ENCODE results near the gene AIP. TPM values are rescaled to one million over a fixed set of nuclear protein-coding genes. Genes with fewer than 3 reads are reported as not detected.

AIP gene
- total RNA-seq, 1 donor from 2014 or later = 50.1 TPM

DNA sequence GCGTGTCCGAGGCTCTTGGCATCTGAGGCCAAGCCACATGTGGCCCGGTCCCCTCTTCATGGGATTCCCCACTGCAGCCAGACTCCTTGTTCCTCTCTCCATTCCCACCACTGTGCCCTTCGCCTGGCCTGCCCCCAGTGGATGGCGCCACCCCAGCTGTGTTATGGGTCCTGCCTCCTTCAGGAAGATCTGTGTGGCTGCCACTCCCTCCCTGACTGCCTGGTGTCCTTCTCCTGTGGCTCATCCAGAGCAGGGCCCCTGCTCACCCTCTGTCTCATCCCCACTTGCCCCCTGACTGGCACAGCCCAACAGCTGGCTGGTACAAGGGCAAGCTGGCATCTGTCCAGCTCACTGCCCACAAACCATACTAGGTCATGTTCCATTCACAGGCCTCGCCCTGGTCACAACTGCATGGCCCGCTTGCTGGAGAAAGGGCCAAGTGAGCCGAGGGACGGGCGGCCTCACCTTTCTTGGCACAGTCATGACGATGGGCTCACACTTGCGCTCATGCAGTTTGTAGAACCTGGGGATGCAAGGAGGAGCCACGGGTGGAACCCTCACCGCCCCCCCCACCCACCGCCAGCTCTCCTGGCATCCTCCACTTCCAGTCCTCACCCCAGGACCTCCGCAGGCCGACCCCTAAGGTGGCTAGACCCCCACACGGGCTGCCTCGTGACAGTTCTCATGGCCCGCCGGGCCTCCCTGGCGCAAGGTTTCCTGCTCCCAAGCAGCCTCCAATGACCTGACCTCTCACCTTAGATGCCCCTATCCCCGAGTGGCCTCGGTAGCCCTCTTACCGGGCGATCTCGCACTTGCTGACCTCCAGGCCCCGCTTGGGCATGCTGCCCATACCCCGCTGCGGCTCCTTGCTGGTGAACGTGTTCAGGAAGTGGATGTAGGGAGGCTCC, 43.3 kb upstream of the AIP start:
- DNase-seq (ENCODE audit: low read depth, low spot score) = no peak
- H3K27me3 Mint-ChIP-seq (ENCODE audit: low read depth) = no peaks in the 10 kb centered on the region
- TF ChIP-seq, protein P1, sequence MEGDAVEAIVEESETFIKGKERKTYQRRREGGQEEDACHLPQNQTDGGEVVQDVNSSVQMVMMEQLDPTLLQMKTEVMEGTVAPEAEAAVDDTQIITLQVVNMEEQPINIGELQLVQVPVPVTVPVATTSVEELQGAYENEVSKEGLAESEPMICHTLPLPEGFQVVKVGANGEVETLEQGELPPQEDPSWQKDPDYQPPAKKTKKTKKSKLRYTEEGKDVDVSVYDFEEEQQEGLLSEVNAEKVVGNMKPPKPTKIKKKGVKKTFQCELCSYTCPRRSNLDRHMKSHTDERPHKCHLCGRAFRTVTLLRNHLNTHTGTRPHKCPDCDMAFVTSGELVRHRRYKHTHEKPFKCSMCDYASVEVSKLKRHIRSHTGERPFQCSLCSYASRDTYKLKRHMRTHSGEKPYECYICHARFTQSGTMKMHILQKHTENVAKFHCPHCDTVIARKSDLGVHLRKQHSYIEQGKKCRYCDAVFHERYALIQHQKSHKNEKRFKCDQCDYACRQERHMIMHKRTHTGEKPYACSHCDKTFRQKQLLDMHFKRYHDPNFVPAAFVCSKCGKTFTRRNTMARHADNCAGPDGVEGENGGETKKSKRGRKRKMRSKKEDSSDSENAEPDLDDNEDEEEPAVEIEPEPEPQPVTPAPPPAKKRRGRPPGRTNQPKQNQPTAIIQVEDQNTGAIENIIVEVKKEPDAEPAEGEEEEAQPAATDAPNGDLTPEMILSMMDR (conservative IDR thresholded peaks at IDR 0.05) = no peak
- H3K27ac Mint-ChIP-seq (ENCODE audit: unreplicated experiment) = peak overlapping the region; percentile 75
- H3K9me3 Mint-ChIP-seq = no peaks in the 10 kb centered on the region
- peaks cover 4% of the 10 kb centered on the region for H3K4me1 Mint-ChIP-seq
- H3K36me3 Mint-ChIP-seq (ENCODE audit: low read depth) = peaks cover 3% of the 10 kb centered on the region
- H3K4me3 Mint-ChIP-seq = peak overlapping the region; percentile 62

DNA sequence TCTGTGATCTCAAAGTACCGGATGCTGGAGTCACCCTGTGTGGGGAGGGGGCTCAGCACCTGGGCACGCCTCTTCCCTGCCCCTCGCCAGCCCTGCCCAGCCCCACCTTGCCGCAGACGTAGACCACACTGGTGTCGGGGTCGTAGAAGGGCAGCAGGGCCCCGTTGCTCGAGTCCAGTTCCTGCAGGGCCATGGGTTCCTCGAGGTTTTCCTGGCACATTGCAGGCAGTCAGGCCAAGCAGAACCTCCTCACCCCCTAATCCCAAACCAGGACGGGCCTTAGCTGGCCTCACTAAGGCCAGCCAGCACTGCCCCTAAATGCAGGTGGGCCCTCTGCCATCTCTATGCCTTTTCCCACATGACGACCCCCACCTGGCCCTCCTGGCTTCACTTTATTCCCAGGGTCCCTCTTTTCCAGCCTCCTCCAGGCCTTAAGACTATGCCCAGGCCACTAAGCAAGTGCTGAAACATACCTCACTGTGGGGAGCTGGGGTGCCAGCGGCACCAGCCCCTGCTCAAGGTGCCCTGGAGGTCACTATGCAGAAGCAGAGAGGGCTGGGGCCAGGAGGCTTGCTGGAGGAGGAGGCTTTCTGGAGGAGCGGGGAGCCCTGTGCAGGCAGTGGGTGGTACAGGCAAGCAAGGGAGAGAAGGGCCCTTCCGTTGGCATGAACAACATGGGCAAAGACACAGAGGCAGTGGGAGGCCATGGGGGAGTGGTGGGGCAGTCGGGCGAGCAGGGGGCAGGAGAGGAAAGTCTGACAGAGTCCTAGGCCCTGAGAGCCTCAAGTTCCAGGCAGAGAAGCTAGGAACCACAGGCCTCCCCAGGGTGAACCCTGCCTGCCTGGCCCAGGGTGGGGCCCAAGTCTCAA, 42.4 kb upstream of the AIP start:
- H3K27me3 Mint-ChIP-seq (ENCODE audit: low read depth) = no peaks in the 10 kb centered on the region
- peak overlapping the region; percentile 68 for H3K4me3 Mint-ChIP-seq
- peaks cover 4% of the 10 kb centered on the region for H3K4me1 Mint-ChIP-seq
- DNase-seq (ENCODE audit: low read depth, low spot score) = no peak
- H3K9me3 Mint-ChIP-seq = no peaks in the 10 kb centered on the region
- H3K36me3 Mint-ChIP-seq (ENCODE audit: low read depth) = peaks cover 3% of the 10 kb centered on the region
- H3K27ac Mint-ChIP-seq (ENCODE audit: unreplicated experiment) = no peak overlapping the region
- TF ChIP-seq, protein P1 (conservative IDR thresholded peaks at IDR 0.05) = no peak

DNA sequence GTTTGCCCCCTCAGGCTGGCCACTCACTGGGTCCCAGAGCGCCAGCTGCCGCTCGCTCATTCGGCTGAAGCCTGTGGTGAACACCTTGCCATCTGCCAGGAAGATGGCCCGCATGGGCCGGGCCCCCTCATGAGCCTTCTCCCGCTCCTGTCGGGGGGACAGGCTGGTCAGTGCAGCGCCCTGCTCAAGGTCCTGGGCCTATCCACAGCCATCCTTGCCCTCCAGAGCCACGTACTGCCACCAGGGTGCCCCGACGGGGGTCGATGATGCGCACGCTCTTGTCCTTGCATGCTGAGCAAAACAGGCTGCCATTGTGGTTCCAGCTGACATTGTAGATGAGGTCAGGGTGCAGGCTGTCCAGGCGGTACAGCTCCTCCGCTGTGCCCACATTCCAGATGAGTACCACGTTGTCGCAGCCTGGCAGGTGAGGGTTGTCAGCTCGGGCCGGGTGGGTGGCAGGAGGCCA, 41.7 kb upstream of the AIP start:
- peaks cover 3% of the 10 kb centered on the region for H3K36me3 Mint-ChIP-seq (ENCODE audit: low read depth)
- H3K4me3 Mint-ChIP-seq = peak overlapping the region; percentile 68
- peaks cover 4% of the 10 kb centered on the region for H3K4me1 Mint-ChIP-seq
- H3K27me3 Mint-ChIP-seq (ENCODE audit: low read depth) = no peaks in the 10 kb centered on the region
- no peak overlapping the region for H3K27ac Mint-ChIP-seq (ENCODE audit: unreplicated experiment)
- TF ChIP-seq, protein P1 (conservative IDR thresholded peaks at IDR 0.05) = no peak
- no peak for DNase-seq (ENCODE audit: low read depth, low spot score)
- H3K9me3 Mint-ChIP-seq = no peaks in the 10 kb centered on the region

DNA sequence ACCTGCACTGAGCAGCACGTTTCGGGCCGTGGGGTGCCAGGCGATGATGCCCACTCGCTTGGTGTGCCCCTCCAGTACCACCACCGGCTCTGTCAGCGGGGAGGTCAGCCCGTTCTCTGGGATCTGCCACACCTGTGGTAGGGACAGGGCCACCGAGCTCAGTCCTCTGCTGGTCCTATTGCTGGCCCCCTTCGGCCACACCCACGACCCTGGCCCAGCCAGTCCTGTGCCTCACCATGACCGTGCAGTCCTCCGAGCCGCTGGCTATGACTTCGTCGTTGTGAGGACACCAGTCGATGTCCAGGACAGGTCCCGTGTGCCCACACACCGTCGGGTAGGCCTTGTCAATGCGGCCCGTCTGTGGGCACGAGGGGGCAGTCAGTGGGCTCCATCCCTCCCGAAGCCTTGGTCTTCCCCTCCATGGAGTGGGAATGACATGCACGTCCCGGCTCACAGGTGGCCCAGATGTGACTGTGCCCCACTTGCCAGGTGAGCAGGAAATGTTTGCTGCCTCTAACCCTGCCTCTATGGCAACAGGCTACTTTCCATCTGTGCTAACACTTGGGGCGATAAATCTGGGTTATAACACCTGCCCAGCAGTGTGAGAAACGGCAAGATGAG, 41.0 kb upstream of the AIP start:
- no peaks in the 10 kb centered on the region for H3K9me3 Mint-ChIP-seq
- H3K36me3 Mint-ChIP-seq (ENCODE audit: low read depth) = peaks cover 3% of the 10 kb centered on the region
- peak overlapping the region; percentile 87 for H3K4me3 Mint-ChIP-seq
- DNase-seq (ENCODE audit: low read depth, low spot score) = no peak
- no peaks in the 10 kb centered on the region for H3K27me3 Mint-ChIP-seq (ENCODE audit: low read depth)
- peak overlapping the region; percentile 78 for H3K27ac Mint-ChIP-seq (ENCODE audit: unreplicated experiment)
- TF ChIP-seq, protein P1 (conservative IDR thresholded peaks at IDR 0.05) = no peak
- H3K4me1 Mint-ChIP-seq = peaks cover 4% of the 10 kb centered on the region

Measured in neural crest cell (in vitro differentiated cells).